Coronary artery (tissue), 2 donors: ENCODE data around the gene PNPLA5.

ENCODE experiments used
- DNase-seq: peaks from one replicate; pipeline ENCODE4 v3.0.0-alpha.2; 2017; ENCODE audit warnings: low spot score
- H3K27ac ChIP-seq, 2 donors: fragments of 200-600 bp; sonication (generic); one replicate each; pipeline ENCODE4 v1.5.1; 2016 to 2019
- H3K4me3 ChIP-seq: fragments of 200-600 bp; sonication (generic); 2 replicates; pipeline ENCODE4 v1.5.1; 2016; ENCODE audit warnings: mild to moderate bottlenecking, moderate library complexity
- CTCF ChIP-seq: fragments of 200-600 bp; sonication (generic); IDR thresholded peaks from one replicate; pipeline ENCODE4 v1.5.1; 2019; ENCODE audit warnings: antibody characterized with exemption

Gene PNPLA5

GRCh38 chr22:43843783-43844530 is 47.9 kb downstream of the PNPLA5 start:
- TF ChIP-seq CTCF, result no peak
- no peak overlapping the region for H3K27ac ChIP-seq
- no peak overlapping the region for H3K4me3 ChIP-seq
- no peak for DNase-seq

- TF ChIP-seq CTCF, result no peak
- no peak overlapping the region for H3K4me3 ChIP-seq
- H3K27ac ChIP-seq, result no peak overlapping the region
- DNase-seq, result no peak
These were observed 50.1 kb downstream of the PNPLA5 start for GRCh38 chr22:43841742-43842141.

GRCh38 chr22:43840851-43841250 is 51.0 kb downstream of the PNPLA5 start:
- DNase-seq, result no peak
- no peak for TF ChIP-seq CTCF
- Histone ChIP-seq H3K27ac (no peak overlapping the region), H3K4me3 (no peak overlapping the region)

GRCh38 chr22:43840431-43840830 is 51.4 kb downstream of the PNPLA5 start:
- no peak overlapping the region for H3K27ac ChIP-seq
- TF ChIP-seq CTCF, result no peak
- DNase-seq, result no peak

GRCh38 chr22:43839781-43840180 is 52.0 kb downstream of the PNPLA5 start:
- no peak for TF ChIP-seq CTCF
- H3K27ac ChIP-seq, result no peak overlapping the region
- no peak overlapping the region for H3K4me3 ChIP-seq
- no peak for DNase-seq

More at GRCh38 chr22:43840431-43840830, 51.4 kb downstream of the PNPLA5 start:
- no peak overlapping the region for H3K4me3 ChIP-seq

- no peak for TF ChIP-seq CTCF
- no peak for DNase-seq
- Histone ChIP-seq H3K4me3 (no peak overlapping the region), H3K27ac (no peak overlapping the region)
These were observed 53.1 kb downstream of the PNPLA5 start for GRCh38 chr22:43838571-43839307.

GRCh38 chr22:43838161-43838560 is 53.7 kb downstream of the PNPLA5 start:
- no peak overlapping the region for H3K27ac ChIP-seq
- H3K4me3 ChIP-seq, result no peak overlapping the region
- no peak for TF ChIP-seq CTCF
- no peak for DNase-seq
